ENCODE data around the gene PDE11A. TPM values are rescaled to one million over a fixed set of nuclear protein-coding genes. Genes with fewer than 3 reads are reported as not detected.

Gene PDE11A
- total RNA-seq, 1 donor from 2014 or later = 0.75 TPM

DNA sequence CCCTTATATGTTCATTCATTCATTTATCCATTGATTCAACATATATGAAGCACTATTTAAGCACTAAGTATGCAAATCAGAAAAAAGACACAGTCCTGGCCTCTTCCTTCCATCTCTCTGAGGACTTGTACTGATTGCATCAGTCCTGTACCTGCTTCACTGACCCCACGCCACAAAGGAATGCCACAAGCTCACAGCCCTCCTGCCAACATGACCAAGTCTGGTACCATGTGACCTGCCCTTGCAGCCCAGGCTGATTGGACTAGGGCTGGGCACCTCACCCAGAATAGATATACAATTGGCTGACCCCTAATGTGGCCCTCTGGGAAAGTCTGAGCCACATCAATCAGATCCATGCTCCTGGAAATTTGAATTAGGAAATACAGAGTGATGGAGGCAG lies 483.4 kb downstream of the PDE11A start:
- no peak for DNase-seq (ENCODE audit: low spot score in 2 of 2)
- H3K4me3 ChIP-seq = no peak overlapping the region
- TF ChIP-seq, protein P1, sequence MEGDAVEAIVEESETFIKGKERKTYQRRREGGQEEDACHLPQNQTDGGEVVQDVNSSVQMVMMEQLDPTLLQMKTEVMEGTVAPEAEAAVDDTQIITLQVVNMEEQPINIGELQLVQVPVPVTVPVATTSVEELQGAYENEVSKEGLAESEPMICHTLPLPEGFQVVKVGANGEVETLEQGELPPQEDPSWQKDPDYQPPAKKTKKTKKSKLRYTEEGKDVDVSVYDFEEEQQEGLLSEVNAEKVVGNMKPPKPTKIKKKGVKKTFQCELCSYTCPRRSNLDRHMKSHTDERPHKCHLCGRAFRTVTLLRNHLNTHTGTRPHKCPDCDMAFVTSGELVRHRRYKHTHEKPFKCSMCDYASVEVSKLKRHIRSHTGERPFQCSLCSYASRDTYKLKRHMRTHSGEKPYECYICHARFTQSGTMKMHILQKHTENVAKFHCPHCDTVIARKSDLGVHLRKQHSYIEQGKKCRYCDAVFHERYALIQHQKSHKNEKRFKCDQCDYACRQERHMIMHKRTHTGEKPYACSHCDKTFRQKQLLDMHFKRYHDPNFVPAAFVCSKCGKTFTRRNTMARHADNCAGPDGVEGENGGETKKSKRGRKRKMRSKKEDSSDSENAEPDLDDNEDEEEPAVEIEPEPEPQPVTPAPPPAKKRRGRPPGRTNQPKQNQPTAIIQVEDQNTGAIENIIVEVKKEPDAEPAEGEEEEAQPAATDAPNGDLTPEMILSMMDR (IDR thresholded peaks at IDR 0.05) = no peak
- no peaks in the 10 kb centered on the region for H3K9me3 ChIP-seq
- intact Hi-C loops (cut with DNase I) = no loop called here
- no peaks in the 10 kb centered on the region for H3K4me1 ChIP-seq
- H3K27ac ChIP-seq = no peak overlapping the region
- H3K36me3 ChIP-seq = no peaks in the 10 kb centered on the region
- H3K27me3 ChIP-seq = no peaks in the 10 kb centered on the region

DNA sequence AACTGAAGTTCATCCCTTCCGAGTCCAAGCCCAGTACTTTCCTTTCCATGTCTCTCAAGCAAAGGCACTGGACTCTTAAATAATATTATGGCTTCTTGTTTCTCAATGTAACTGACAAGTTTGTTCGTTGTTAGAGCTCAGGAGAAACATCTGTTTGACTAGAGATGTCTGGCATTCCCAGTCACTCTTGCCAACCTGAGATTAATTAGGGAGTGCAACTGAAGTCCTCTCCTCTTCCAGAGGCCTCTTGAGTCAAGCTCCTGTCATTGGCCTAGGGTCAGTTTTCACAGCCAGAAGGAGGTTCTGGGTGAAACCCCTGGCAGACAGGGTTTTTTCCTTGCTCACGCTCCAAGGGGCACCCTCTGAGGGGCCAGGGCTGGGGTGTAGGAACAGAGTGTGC lies 483.9 kb downstream of the PDE11A start:
- Histone ChIP-seq H3K9me3 (no peaks in the 10 kb centered on the region), H3K27ac (no peak overlapping the region), H3K27me3 (no peaks in the 10 kb centered on the region), H3K36me3 (no peaks in the 10 kb centered on the region), H3K4me1 (no peaks in the 10 kb centered on the region), H3K4me3 (no peak overlapping the region)
- TF ChIP-seq, protein P1 (IDR thresholded peaks at IDR 0.05) = no peak
- intact Hi-C loops (cut with DNase I) = no loop called here
- no peak for DNase-seq (ENCODE audit: low spot score in 2 of 2)

DNA sequence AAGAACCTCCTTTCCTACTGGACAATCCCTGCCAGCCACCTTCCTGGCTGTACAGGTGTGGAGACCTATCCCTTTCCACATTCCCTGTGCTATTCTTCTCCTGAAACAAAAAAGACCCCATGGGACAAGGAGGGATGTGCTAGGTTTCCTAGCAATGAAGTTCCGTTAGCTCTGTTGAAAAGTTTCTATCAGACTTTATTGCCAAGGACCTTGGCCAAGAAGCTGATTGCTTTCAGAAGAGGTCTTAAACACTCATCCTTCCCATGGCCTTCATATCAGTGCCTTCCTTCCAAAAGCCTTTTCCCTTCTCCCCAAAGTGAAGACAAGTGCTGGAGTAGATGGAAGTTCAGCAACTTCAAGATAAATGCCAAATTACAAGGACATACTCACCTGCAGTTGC lies 485.2 kb downstream of the PDE11A start:
- no peak overlapping the region for H3K4me3 ChIP-seq
- no peaks in the 10 kb centered on the region for H3K27me3 ChIP-seq
- H3K36me3 ChIP-seq = no peaks in the 10 kb centered on the region
- H3K9me3 ChIP-seq = no peaks in the 10 kb centered on the region
- no peak overlapping the region for H3K27ac ChIP-seq
- TF ChIP-seq, protein P1 (IDR thresholded peaks at IDR 0.05) = no peak
- H3K4me1 ChIP-seq = no peaks in the 10 kb centered on the region
- no peak for DNase-seq (ENCODE audit: low spot score in 2 of 2)
- intact Hi-C loops (cut with DNase I) = no loop called here

DNA sequence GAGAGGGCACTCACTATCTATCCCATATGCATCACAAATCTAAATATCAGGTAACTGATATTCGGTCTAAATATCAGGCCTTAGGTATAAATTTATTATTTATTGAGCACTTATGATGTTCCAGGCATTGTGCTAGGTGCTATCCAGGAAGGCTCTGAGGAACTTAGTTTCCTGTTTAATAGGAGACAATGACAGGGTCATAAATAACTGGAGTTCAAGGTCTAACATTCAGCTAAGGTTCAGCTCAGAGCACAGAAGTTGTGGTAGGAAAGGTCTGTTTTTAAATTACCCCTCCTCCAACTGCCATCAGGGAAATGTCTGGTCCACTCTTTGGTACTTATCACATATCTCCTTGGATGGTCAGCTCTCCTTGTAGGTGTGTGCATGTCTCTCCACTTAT lies 486.4 kb downstream of the PDE11A start:
- Histone ChIP-seq H3K27ac (no peak overlapping the region), H3K36me3 (no peaks in the 10 kb centered on the region)
- intact Hi-C loops (cut with DNase I) = no loop called here

DNA sequence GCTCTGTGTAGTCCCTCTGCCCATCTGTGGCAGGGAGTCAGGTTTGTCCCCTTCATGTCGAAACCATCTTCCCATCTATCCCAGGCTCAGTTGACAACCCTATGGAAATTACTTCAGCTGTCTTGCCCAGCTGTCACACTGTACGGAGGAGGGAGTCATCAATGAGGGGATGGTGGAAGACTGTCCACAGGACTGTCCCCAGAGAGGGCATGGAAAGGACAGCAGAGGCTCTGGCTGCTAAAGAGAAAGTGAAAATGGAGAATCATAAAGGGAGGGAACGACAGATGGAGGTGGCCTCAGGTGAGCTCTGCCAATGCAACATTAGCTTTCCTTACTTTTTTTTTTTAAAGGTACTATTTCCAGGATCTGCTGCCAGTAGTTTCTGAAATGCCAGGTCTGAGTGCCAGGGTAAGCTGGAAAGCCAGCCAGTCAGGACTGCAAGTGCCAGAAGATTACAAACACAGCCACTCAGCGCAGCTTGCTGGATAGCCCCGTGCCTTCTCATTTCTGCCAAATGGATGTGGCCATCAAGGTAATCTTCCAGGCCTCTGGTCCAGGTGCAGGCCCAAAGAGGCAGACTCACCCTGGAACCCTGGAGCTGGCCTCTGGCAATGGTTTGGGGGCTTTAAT lies 487.2 kb downstream of the PDE11A start:
- Histone ChIP-seq H3K27ac (no peak overlapping the region), H3K4me1 (no peaks in the 10 kb centered on the region), H3K36me3 (no peaks in the 10 kb centered on the region), H3K9me3 (no peaks in the 10 kb centered on the region), H3K4me3 (no peak overlapping the region), H3K27me3 (no peaks in the 10 kb centered on the region)
- TF ChIP-seq, protein P1 (IDR thresholded peaks at IDR 0.05) = no peak
- DNase-seq (ENCODE audit: low spot score in 2 of 2) = no peak
- intact Hi-C loops (cut with DNase I) = no loop called here

More for the DNA sequence above, 486.4 kb downstream of the PDE11A start:
- TF ChIP-seq, protein P1 (IDR thresholded peaks at IDR 0.05) = no peak
- no peak for DNase-seq (ENCODE audit: low spot score in 2 of 2)
- no peak overlapping the region for H3K4me3 ChIP-seq
- no peaks in the 10 kb centered on the region for H3K27me3 ChIP-seq
- no peaks in the 10 kb centered on the region for H3K4me1 ChIP-seq
- no peaks in the 10 kb centered on the region for H3K9me3 ChIP-seq
